DMS153 (cell line): ENCODE data around the gene ODAD3.
"Not testable (repeated sequence)": the region's sequence is repeated elsewhere in the genome, so short reads cannot be mapped to it uniquely, and the experiment has no call there.

Experiments used
- DNase-seq: peaks from one replicate; lab custom pipeline; 2025; lab: John Stamatoyannopoulos, UW

The ODAD3 gene

GRCh38 chr19:11460207-11460606 is 25.3 kb upstream of the ODAD3 start:
- no peak for DNase-seq

- DNase-seq: not testable (repeated sequence)
Measured at GRCh38 chr19:11458912-11459311, 24.0 kb upstream of the ODAD3 start.

GRCh38 chr19:11458236-11458900 is 23.4 kb upstream of the ODAD3 start:
- no peak for DNase-seq

GRCh38 chr19:11457831-11458230 is 22.9 kb upstream of the ODAD3 start:
- DNase-seq: no peak

- no peak for DNase-seq
Measured at GRCh38 chr19:11457115-11457514, 22.2 kb upstream of the ODAD3 start.

GRCh38 chr19:11456659-11457058 is 21.7 kb upstream of the ODAD3 start:
- no peak for DNase-seq

GRCh38 chr19:11455233-11455554 is 20.3 kb upstream of the ODAD3 start:
- not testable (repeated sequence) for DNase-seq

GRCh38 chr19:11453468-11454341 is 18.8 kb upstream of the ODAD3 start:
- DNase-seq: no peak

GRCh38 chr19:11452620-11453310 is 17.8 kb upstream of the ODAD3 start:
- no peak for DNase-seq

GRCh38 chr19:11451871-11452619 is 17.1 kb upstream of the ODAD3 start:
- no peak for DNase-seq

- DNase-seq: no peak
Measured at GRCh38 chr19:11451327-11451870, 16.5 kb upstream of the ODAD3 start.

- DNase-seq: no peak
Measured at GRCh38 chr19:11450570-11451326, 15.8 kb upstream of the ODAD3 start.

GRCh38 chr19:11448923-11449554 is 14.1 kb upstream of the ODAD3 start:
- no peak for DNase-seq

GRCh38 chr19:11448410-11448809 is 13.5 kb upstream of the ODAD3 start:
- no peak for DNase-seq

- no peak for DNase-seq
Measured at GRCh38 chr19:11447347-11448262, 12.7 kb upstream of the ODAD3 start.

- DNase-seq: no peak
Measured at GRCh38 chr19:11446652-11447301, 11.9 kb upstream of the ODAD3 start.

GRCh38 chr19:11446271-11446651 is 11.3 kb upstream of the ODAD3 start:
- no peak for DNase-seq

GRCh38 chr19:11445141-11445540 is 10.2 kb upstream of the ODAD3 start:
- no peak for DNase-seq

GRCh38 chr19:11444059-11444458 is 9.1 kb upstream of the ODAD3 start:
- DNase-seq: no peak
